ENCODE data around the gene FAR2.
"Not testable (repeated sequence)": the region's sequence is repeated elsewhere in the genome, so short reads cannot be mapped to it uniquely, and the experiment has no call there.

The FAR2 gene

GRCh38 chr12:29281371-29282005 is 132.4 kb downstream of the FAR2 start:
- no peak overlapping the region for H3K4me3 ChIP-seq (ENCODE audit: low read depth, low read length)
- TF ChIP-seq CTCF (IDR thresholded peaks at IDR 0.05; ENCODE audit: low read depth, low read length) = no peak

- TF ChIP-seq CTCF (IDR thresholded peaks at IDR 0.05; ENCODE audit: low read depth, low read length) = no peak
- no peak overlapping the region for H3K4me3 ChIP-seq (ENCODE audit: low read depth, low read length)
Observed at GRCh38 chr12:29282031-29282816, 133.1 kb downstream of the FAR2 start.

GRCh38 chr12:29283969-29284700 is 135.1 kb downstream of the FAR2 start:
- no peak for TF ChIP-seq CTCF (IDR thresholded peaks at IDR 0.05; ENCODE audit: low read depth, low read length)
- no peak overlapping the region for H3K4me3 ChIP-seq (ENCODE audit: low read depth, low read length)

- TF ChIP-seq CTCF (IDR thresholded peaks at IDR 0.05; ENCODE audit: low read depth, low read length) = no peak
- H3K4me3 ChIP-seq (ENCODE audit: low read depth, low read length) = no peak overlapping the region
Observed at GRCh38 chr12:29286081-29286790, 137.2 kb downstream of the FAR2 start.

- TF ChIP-seq CTCF (IDR thresholded peaks at IDR 0.05; ENCODE audit: low read depth, low read length) = no peak
- H3K4me3 ChIP-seq (ENCODE audit: low read depth, low read length) = no peak overlapping the region
Observed at GRCh38 chr12:29287622-29288021, 138.5 kb downstream of the FAR2 start.

GRCh38 chr12:29288031-29288430 is 139.0 kb downstream of the FAR2 start:
- TF ChIP-seq CTCF (IDR thresholded peaks at IDR 0.05; ENCODE audit: low read depth, low read length) = no peak
- H3K4me3 ChIP-seq (ENCODE audit: low read depth, low read length) = no peak overlapping the region

GRCh38 chr12:29290475-29290874 is 141.4 kb downstream of the FAR2 start:
- not testable (repeated sequence) for H3K4me3 ChIP-seq (ENCODE audit: low read depth, low read length)

Data from WI38 (cell line).